AG09319 (cell line): ENCODE results near the gene MUL1.

Experiments used
- DNase-seq: peaks from one replicate; pipeline ENCODE4 v3.0.0-alpha.2; 2010; ENCODE audit warnings: low read depth; ENCODE audit errors: extremely low read depth
- CTCF ChIP-seq: IDR thresholded peaks from 2 replicates; pipeline ENCODE4 v1.5.1; 2011; ENCODE audit warnings: low read depth, mild to moderate bottlenecking, inconsistent platforms, low read length, moderate library complexity

MUL1 gene

GRCh38 chr1:20546637-20547036 is 38.7 kb upstream of the MUL1 start:
- no peak for TF ChIP-seq CTCF
- DNase-seq: no peak

- no peak for DNase-seq
- no peak for TF ChIP-seq CTCF
These were observed 32.3 kb upstream of the MUL1 start for GRCh38 chr1:20540281-20540680.

- no peak for TF ChIP-seq CTCF
- no peak for DNase-seq
These were observed 31.0 kb upstream of the MUL1 start for GRCh38 chr1:20538760-20539551.

- no peak for DNase-seq
- no peak for TF ChIP-seq CTCF
These were observed 30.3 kb upstream of the MUL1 start for GRCh38 chr1:20538227-20538626.

- no peak for TF ChIP-seq CTCF
- no peak for DNase-seq
These were observed 26.9 kb upstream of the MUL1 start for GRCh38 chr1:20534659-20535417.

GRCh38 chr1:20533635-20534034 is 25.7 kb upstream of the MUL1 start:
- no peak for TF ChIP-seq CTCF

GRCh38 chr1:20530901-20531300 is 22.9 kb upstream of the MUL1 start:
- TF ChIP-seq CTCF: no peak
- DNase-seq: no peak

More at GRCh38 chr1:20533635-20534034, 25.7 kb upstream of the MUL1 start:
- DNase-seq: no peak
